HG02943 (cell line): ENCODE results near the gene DNAJC11.
"Not testable (repeated sequence)": the region's sequence is repeated elsewhere in the genome, so short reads cannot be mapped to it uniquely, and the experiment has no call there.

Source experiments
- ATAC-seq: cut with Tn5 transposase; IDR thresholded peaks from one replicate; pipeline ENCODE4 v1.9.1; 2021; ENCODE audit warnings: mild to moderate bottlenecking, low read depth, moderate library complexity; ENCODE audit not compliant: unreplicated experiment

Gene DNAJC11

DNA sequence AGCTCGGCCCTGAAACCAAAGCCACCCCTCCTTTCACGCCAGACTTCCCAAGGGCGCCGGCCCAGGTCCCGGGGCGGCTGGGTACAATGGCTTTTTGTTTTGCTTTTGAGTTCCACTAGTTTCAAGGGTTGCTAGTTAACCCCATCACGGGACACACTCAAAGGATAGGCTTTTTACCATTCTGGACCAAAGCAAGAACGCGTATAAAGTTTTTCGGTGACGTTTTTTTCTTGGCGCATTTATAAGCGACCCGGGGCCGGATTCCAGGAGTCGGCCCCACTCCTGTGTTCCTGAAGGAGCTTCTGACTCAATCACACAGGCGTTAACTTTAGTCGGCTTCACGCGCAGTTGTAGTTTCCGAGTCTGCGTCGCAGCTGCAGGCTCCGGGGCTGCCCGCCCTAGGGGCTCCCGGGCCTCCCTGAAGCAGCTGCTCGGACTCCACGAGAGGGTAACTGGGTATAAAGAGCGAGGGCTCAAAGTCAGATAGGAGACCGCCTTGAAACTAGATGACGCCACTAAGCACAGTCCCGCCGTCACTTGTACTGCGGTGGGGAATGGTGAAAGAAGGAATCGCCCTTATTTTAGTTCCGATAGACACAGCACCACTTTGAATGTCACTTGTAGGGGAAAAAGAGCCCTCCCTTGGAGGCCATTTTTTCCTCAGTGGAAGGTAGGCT lies 98.2 kb downstream of the DNAJC11 start:
- no peak for ATAC-seq

DNA sequence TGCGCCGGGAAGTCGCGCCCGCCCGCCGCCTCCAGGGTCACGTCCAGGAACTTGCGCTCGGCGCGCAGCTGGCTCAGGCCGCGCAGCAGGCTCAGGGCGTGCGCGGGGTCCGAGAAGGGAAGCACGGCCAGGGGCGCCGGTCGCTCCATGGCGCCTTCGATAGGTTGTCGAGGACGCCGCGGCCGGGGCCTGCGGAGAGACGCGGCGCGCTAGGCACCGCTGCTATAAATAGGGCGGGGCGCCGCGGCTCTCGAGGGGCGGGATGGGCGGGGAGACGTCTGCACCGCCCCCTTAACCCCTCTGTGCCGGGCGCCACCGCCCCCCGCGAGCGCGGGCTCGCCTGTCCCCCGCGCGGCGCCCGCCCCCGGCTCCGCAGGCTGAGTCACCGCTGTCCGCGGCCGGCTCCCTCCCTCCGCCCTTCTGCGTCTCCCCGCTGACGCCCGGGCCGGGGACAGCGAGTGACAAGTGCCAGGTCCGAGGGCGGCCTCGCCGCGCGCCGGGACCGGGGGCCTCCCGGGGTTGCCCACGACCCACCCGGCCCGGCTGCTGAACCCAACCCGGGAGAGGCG lies 98.9 kb downstream of the DNAJC11 start, which contains the start of gene KLHL21:
TSS of gene KLHL21 (minus strand) at position 201 of the 569 bp plus-strand sequence. CDS start at position 149, 52 bp downstream.
- peak; percentile 44 for ATAC-seq

DNA sequence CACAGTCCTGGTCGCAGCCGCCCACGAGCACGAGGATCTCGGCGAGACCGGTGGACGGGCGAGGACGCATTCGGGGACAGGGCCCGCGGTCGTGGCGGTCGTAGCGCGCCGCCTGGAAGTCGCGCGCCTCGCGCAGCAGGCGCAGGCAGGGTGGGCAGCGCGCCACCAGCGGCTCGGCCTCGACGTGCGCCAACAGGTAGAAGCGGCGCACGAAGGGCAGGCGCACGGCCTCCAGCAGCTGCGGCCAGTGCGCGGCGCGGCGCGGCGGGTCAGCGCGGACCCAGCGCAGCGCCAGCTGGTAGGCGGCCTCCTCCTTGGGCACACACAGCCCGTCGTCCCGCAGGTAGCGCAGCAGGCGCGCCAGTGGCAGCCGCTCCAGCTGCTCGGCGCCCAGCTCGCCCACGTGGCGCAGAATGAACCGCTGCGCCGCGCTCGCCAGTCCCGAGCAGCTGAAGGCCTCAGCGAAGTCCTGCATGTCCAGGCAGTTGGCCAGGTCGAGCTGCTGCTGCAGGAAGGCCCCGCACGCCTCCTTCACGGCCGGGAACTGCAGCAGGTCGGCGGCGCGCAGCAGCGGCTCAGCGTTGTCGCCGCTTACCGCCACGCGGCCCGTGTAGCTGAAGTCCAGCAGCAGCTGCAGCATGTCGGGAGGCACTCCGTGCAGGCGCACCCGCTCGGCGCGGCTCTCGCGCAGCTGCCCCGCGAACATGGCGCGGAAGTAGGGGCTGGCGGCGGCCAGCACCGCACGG lies 99.5 kb downstream of the DNAJC11 start:
- ATAC-seq, result no peak

DNA sequence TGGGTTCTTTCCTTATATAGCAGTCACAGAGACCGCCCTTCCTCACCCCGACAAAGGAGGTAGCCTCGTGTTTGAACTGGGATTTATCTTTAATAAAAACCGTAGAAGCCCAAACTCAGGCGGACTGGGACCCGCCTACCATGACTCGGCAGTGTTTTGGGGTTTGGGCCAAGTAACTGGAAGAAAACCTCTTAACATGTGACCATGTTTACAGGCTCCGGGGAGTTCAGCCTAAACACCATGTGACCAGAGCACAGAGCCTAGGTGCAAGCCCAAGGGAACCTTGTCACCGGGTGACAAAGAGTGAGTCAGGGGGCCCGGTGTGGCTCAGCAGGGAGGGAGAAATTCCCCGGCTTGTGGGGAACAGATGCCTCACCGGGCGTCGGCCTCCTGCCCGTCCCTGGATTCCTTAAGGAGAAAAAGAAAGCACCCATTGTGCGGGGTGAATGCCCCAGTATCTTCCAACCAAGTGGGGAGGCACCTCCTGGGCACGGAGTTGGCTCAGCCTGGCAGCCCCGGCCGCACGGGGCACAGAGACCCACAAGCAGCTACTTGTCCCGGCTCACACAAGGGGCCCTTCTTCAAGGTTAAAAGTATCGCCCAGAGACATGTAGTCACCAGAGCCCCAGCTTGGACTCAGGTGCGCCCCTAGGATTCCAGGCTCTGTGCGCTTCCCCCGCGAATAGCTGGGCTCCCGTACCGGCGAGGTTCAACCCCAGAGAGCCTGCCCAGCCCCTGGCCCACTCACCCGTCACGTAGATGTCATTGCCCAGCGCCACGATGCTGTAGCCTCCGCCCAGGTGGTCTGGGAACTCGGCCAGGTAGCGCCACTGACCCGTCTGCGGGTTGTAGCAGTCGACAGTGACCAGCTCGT lies 100.3 kb downstream of the DNAJC11 start:
- ATAC-seq, result no peak

DNA sequence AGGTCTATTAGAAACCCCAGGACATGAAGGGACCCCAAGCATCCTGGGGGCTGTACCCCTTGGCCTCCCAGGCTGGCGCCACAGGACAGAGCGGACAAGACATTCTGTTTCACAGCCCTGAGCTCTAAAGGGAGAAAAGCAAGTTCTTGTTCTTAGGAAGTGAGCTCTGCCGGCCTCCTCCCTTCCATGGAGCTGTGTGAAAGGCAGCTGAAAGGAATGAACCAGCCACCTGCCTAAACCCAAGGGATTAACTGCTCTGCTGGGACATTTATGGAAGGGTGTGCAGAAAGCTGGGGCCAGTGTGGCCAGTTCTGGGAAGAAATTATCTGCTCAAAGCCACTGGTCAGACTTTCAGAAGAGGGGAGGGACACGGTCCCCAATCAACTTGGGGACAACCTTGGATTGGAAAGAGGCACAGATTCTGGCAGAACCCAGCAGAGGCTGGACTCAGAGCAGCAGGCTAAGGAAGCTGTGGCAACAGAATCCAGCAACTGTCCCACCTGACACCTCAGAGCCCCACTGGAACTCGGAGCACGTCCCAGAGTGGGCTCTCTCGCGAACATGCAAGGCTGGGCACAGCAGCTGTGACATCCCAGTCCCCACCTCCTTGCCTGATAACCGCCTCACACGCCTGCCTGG lies 101.1 kb downstream of the DNAJC11 start:
- no peak for ATAC-seq

DNA sequence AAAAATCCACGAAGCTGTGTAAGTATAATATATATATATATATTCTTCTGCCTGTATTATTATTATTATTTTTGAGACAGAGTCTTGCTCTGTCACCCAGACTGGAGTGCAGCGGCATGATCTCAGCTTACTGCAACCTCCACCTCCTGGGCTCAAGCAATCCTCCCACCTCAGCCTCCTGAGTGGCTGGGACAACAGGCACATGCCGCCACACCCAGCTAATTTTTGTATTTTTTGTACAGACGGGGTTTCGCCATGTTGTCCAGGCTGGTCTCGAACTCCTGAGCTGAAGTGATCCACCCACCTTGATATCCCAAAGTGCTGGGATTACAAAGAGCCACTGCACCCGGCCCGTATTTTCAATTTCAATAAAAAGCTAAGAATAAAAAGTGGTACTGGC lies 101.6 kb downstream of the DNAJC11 start:
- ATAC-seq, result not testable (repeated sequence)

DNA sequence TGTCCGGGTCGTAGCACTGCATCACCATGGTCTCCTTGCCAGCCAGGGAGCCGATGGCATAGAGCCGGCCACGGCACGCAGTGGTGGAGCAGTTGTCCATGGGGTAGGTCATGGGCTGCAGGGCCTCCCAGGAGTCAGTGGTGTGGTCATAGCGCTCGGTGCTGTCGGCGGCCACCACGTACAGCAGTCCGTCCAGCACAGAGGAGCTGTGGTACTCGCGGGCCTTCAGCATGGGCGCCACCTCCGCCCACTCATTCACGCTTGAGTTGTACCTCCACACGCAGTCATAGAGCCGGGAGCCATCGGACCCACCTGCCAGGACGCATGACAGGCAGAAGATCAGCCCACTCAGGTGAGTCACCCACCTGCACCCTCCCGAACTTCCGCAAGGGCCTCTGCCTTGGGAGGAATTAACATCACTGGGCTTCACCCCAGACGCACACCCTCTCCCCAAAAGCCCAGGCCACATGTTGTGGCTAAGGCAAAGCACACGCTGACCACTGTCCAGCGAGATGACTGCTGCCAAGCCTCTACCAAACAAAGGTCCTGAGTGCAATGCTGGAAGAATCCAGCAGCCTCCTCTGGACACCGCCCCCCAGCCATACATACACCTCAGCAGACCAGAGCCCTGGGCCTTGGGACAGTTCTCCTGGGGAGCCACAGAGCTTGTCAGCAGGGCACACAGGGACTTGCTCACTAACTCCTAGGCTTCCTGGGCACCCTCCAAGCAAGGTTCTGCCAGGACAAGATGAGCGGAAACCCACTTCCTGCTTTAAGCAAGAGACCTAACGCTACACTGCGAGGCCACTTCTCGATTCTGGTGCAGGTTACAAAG lies 102.3 kb downstream of the DNAJC11 start:
- no peak for ATAC-seq

DNA sequence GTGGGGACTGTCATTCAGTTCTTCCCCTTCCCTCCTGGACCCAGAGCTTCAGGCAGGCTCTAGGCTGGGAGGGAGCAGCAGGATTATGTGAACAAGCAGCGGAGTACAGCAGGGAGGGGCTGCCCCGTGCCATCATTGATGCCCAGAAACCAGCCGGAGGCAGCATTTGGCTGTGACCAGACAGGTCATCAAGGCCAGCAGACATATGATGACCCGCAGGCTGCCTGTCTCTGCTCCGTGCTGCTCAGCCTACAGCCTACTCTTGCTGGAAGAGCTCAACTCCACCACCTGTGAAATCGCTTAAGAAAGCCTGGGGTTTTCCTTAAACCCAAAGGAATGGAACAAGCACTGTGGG lies 103.9 kb downstream of the DNAJC11 start:
- ATAC-seq, result no peak

DNA sequence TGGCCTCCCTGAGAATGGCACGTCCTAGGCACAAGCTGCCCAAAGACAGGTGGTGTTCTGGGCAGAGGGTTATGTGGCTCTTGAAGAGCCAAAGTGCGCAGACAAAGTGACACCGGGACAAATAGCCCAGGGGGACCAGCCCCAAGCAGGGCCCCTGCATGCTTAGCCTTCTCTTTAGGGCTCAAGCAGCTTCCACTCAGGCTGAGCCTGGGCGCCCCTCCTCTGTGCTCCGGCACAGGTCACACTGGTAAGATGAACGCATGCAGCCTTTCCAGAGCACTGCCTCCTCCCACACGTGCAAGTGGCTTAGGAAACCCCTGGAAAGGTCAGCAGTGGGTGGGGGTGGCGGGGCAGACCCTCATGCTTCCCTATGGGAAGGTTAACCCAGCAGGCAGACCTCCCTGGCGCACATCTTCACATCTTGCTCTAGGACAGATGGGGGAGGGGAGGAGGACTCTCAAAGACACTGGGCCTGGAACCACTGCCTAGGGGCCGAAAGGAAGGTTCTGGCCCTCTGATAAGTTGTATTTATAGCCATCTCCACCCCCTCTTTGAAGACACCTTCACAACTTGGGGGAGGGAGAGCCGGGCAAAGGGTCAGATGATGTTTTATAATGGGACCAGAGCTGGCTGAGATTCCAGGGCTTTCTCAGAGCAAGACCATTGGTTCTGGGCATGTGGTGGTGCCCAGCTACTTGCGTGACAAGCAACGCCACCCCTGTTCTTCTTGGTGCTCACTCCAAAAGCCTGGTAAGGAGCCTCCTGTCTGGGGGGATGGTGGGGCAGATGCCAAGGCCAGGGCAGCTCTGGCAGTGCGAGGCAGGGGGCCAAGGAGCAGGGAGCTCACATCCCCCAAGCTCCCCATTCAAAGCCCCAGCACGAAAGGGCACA lies 104.5 kb downstream of the DNAJC11 start:
- no peak for ATAC-seq

DNA sequence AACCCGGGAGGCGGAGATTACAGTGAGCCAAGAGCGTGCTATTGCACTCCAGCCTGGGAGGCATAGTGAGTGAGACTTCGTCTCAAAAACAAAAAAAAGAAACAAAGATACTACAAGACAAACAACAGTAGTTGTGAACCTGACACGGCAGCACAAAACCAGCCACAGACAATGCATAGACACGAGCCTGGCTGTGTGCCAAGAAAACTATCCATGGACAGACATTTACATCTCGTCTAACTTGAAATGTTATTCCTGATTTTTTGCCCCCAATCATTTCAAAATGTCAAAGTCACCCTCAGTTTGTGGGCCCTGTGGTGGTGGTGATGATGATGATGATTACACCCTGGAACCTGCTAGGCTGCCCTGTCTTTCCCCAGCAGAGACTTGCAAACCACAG lies 105.3 kb downstream of the DNAJC11 start:
- no peak for ATAC-seq

DNA sequence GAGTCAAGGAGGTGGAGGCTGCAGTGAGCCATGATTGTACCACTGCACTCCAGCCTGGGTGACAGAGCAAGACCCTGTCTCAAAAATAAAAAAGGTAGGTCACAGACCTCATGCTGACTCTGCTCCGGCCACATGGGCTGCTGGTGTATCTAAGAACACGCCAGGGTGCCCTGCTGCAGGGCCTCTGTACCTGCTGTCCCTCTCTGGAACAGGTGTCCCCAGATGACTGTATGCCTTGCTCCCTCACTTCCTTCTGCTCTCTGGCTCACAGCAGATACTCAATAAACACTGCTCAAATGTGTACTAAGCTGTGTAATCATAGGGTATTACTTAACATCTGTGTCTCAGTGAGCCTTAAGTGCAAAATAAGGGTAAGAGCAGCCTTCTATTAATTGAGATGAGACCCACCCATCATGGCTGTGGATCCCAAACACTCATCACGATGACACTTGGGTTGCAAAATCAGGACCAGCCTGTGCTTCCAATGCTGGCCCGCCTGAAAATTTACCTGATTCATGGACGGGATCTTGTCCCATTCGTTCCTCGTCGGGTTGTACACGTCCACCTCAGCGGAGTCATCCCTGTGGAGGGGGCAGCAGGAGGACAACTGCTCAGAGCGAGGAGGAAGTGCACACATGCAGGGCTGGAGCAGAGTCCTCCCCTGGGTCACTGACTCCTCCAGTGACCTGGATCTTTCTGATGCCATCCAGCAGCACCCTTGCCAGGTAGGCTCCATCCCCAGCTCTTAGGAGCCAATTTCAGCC lies 106.5 kb downstream of the DNAJC11 start:
- ATAC-seq, result no peak

DNA sequence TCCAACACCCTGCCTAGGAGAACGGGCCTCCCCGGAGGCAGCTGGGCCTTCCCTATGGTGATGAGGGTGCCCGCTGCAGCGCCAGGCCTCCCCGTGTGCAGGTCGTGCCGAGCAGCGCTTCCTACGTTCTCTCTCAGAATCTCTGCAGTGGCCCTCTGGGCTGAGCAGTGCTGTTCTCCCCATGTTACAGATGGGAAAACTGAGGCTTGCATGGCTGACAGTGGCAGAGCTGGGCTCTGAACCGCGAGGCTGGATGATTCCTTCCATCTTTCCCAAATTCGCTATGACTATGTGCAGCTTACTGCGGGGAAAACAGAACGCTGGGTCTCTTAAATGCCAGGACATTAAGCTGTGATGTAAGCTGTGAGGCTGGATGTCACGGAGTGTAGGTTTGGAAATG lies 107.8 kb downstream of the DNAJC11 start:
- no peak for ATAC-seq

DNA sequence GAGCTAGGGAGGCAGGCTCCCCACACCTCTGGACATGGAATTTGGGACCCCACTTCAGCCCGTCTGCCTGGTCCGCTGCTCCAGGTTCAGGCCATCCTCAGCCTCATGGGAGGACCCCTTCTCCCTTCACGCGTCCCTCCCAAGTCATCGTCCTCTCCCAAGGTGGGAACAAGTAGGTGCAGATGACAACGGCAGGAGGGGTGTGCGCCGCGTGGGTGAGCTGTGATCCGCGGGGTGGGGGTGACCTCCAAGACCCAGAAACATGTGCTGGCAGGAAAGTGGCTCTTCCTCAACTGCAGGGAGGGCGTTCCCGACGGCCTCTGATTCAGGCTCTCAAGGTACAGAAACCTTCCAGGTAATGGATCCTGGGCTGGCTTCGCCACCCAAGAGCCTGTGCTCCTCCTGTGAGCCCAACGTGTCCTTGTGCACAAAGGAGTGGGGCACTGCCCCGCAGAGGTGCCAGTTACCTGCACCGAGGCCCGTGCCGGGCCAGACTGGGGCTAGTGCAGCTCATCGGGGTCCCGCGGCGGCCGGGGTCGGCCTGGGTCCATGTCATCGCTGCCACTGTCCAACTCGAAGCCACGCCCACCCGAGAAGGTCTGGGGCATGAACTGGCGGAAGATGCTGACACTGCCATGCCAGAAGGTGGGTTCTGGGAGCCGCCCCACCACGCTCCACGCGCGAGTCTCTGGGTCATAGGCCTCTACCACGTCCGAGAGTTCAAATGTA lies 108.6 kb downstream of the DNAJC11 start:
- ATAC-seq, result no peak

DNA sequence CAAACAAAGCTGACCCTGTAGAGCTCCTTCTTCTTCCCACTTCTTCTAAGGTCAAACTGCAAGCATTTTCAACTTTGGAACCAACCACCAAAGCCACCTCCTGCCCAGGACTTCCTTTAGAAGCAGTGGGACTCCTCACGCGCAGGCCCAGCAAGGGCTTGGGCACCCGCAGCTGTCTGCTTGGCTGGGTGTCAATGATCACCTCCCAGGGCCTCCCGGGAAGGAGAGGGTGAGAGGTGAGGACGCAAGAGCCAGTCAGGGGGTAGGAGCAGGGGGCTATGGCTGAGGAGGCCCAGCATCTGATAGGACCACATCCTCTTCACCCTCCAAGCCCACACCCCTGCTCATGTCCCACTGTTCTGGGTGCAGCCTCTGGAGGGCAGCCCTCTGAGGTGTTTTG lies 109.2 kb downstream of the DNAJC11 start:
- ATAC-seq, result no peak

DNA sequence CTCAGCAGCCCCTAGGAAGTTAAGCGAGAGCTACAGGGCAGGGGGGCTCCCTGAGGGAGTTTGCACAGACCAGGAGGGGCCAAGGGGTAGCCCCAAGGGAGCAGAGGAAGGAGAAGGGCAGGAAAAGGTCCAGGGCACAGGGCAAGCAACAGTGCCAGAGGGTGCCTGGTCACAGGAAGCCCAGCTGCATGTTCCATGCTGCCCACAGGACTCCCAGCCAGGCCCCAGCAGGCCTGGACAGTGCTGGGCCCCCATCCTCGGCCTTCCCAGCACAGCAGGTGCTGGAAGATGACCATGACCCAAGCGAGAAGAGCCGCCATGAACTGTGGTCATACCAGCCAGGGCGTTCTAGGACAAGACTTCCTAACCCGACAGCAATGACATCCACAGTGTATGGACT lies 110.0 kb downstream of the DNAJC11 start:
- no peak for ATAC-seq

DNA sequence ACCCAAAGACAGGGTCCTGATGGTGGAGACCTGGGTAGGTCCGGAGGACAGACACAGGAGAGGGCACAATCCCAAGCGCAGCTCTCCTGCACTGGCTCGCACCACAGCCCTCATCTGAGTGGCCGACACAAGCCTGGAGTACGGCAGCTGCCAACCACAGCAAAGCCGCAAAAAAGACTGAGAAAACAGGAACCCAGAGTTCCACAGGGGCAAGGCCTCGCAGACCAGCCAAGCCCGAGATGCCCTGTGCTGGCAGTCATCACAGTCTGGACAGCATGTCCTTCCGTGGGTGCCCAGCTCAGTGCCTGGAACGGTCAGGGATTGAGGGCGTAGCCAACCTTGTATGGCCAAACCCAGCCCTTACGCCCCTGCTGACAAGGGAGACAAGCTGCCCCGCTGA lies 110.4 kb downstream of the DNAJC11 start:
- ATAC-seq, result no peak

DNA sequence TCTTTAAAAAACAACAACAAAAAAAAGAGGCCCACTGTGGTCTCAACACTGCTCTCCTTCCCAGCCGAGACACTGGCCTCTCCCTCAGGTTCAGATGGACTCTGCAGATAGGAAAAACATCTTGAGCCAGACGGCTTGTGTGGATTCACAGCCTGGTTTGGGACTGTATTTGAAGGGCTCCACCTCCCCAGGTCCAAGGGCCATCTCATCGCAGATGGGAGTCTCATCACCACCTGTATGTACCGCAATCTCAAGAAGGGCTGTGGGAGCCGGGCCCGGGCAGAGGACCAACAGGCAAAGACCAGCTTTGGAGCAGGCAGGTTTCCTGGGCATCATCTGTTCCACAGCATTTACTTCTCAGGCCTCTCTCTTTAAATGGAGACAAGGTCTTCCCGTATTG lies 111.6 kb downstream of the DNAJC11 start:
- ATAC-seq, result no peak
